HTR-8/SVneo (cell line): ENCODE results near the gene RILPL1.
"Not testable (repeated sequence)": the region's sequence is repeated elsewhere in the genome, so short reads cannot be mapped to it uniquely, and the experiment has no call there.

Source experiments
- DNase-seq: peaks from one replicate; pipeline ENCODE4 v3.0.0; 2011; ENCODE audit warnings: low spot score, mixed read lengths; ENCODE audit not compliant: insufficient read length
- FAIRE-seq: peaks from 2 replicates; lab custom pipeline; 2011; peaks lifted over from hg19 to GRCh38; lab: Jason Lieb, UNC

The RILPL1 gene, protein sequence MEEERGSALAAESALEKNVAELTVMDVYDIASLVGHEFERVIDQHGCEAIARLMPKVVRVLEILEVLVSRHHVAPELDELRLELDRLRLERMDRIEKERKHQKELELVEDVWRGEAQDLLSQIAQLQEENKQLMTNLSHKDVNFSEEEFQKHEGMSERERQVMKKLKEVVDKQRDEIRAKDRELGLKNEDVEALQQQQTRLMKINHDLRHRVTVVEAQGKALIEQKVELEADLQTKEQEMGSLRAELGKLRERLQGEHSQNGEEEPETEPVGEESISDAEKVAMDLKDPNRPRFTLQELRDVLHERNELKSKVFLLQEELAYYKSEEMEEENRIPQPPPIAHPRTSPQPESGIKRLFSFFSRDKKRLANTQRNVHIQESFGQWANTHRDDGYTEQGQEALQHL

DNA sequence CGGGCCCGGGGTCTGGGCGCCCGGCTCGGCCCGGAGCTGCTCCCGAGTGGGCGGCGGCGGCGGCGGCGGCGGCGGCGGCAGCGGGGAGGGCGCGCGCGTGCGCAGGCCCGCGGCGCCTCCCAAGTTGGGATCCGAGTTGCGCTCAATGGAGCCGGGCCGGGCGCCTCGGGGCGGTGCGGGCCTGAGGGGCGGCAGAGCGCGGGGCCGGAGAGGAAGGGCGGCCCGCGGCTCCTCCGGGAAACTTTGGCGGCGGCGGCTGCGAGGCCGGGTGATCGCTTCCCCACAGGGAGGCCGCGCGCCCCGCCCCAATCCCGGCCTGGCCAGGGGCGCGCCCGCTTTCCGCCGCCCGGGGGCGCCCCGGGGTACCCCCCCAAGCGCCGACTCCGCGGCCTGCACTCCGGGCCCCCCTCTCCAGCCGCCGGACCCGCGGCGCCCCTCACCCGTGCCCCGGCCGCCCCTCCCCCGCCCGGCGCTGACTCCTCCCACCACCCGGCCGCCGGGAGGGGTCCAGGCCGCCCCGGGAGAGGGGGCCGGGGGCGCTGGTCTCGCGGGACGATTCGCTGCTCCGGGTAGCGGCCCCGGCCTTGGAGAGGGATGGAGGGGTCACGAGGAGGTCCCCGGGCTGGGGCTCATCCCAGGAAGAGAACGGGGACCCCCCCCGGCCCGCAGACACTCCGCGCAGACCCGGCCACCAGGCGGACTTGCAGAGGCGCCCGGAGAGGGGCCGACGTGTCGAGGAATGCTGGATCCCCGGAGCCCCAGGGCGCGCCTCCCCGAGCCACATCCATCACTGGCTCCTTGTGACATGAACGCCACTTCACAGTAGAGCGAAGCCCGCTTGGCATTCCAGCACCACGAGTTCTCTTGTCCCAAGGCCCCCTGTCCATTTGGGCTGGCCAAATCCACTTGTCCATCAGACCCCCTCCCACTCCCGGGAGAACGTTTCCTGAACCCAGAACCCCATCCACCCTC is at the start of gene RILPL1:
Gene RILPL1, minus strand, starts transcription at position 48 of the 972 bp plus-strand sequence. CDS start 237 bp downstream, outside the sequence.
- no peak for FAIRE-seq

DNA sequence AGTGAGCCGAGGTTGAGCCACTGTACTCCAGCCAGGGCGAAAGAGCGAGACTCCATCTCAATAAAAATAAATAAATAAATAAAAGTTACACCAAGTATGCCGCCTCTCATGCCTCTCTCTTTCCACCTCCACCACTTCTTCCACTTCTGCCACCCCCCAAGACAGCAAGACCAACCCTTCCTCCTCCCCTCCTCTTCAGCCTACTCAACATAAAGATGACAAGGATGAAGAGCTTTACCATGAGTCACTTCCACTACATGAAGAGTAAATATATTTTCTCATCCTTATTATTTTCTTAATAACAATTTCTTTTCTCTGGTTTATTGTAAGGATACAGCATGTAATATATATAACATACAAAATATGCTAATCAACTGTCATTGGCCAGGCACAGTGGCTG is 47.3 kb upstream of the RILPL1 start:
- FAIRE-seq = no peak
- DNase-seq = no peak

More for the DNA sequence above, at the start of gene RILPL1:
- peak; percentile 64 for DNase-seq

DNA sequence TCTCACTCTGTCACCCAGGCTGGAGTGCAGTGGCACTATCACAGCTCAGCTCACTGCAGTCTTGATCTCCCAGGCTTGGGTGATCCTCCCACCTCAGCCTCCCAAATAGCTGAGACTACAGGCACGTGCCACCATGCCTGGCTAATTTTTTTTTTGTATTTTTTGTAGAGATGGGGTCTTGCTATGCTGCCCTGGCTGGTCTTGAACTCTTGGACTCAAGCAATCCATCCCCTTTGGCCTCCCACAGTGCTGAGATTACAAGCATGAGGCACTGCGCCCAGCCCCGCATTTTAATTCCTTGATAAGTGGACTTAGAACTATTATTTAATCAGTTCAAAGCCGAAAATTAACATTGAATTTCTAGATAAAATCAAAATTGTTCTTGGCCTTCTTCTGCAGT is 45.3 kb upstream of the RILPL1 start:
- not testable (repeated sequence) for FAIRE-seq, DNase-seq

DNA sequence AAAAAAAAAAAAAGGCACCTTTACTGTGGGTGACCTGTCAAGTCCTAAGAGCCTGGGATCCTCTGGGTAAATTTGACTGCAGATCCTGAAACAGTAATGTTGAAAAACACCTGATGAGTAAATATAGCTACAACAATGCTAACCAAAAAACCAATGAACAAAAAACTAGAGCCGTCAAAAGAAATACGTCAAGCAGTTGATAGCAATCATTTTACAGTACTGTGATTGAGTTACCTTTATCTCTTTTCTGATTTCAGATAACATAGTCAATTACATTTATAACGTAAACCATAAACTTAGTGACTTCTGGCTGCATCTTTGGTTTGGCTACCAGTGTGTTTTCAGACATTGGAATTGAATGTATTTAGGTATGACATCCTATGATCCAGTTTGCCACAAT is 44.7 kb upstream of the RILPL1 start:
- DNase-seq (no peak), FAIRE-seq (no peak)

DNA sequence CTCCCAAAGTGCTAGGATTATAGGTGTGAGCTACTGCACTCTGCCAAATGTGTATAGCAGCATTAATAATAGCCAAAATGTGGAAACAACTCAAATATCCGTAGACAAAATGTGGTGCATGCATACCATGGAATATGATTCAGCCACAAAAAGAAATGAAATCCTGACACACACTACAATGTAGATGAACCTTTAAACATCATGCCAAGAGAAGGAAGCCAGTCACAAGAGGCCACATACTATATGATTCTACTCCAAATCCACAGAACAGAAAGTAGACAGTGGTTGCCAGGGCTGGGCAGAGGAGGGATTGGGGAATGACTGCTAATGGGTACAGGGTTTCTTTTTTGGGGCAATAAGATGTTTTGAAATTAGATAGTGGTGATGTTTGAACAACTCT is 43.1 kb upstream of the RILPL1 start:
- DNase-seq = no peak

DNA sequence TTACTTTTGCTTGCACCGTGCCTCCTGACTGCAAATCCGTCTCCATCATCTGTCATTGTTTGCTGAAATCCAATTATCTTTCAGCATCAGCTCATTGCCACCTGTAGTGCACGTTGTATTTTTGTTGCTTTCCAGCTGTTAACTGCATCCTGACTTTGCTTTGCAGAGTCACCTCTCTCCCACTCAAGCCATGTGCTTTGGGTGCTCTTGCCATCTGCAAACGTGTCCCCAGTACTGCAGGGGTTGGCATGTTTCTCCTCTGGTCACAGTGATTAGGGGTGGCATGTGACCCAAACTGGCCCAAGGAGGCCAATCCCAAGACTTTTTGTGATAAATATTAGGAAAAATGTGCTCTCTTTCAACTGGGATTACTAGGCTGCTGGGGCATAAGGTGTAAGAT is 40.4 kb upstream of the RILPL1 start:
- DNase-seq (no peak), FAIRE-seq (no peak)

More for the DNA sequence above, 43.1 kb upstream of the RILPL1 start:
- FAIRE-seq = no peak

DNA sequence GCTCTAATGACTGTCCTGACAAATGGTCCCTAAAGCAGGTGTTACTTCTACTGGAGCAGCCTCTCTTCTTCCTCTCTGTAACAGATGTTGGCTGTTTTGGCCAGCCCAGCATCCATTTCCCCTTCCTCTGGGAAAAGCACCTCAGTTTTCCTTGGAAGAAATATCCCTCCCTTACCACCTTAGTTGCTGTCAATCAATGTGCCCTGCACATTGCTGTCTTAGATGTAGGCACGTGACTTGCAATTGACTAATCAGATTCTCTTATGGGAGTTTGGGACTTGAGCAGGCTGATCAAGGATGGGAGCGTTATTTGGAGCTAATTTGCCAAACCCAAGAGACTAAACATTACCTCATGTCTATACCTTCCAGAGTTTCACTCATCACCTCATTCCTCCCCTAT is 38.9 kb upstream of the RILPL1 start:
- DNase-seq = no peak
- FAIRE-seq = no peak

DNA sequence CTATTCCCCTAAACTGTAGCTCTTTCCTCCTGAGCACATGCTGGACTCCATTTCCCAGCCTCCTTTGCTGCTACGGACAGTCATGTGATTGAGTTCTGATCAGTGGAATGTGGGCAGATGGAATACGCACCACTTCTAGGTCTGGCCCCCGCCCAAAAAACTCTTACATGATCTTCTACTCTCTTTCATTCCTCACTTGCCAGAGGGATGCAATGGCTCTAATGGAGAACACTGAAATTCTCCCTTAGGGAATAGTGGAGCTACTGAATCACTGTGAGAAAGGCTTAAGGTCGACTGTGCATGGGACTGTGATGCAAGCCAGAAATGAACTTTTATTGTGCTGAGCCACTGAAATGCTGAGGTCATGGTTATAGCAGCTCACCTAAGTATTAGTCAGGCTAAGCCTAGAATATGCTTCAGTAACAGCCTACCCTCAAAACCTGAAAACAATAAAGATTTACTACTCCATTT is 37.9 kb upstream of the RILPL1 start:
- FAIRE-seq = peak; percentile 31
- no peak for DNase-seq

DNA sequence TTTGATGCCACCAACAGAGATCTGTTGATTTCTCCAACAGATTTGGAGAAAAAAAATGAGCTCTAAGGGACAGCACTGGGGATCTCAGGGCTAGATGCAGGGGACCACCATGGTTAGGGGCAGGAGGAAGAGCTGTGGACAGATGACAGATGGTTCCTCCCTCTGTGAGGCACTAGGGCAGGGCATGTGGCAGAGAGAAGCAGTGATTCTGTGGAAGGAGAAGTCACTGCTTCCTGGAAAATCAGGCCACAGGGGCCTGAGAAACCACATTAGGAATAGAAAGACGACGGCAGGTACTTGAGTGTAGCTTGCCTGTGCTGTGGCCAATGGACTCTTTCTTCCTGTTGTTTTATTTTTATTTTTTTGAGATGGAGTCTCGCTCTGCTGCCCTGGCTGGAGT is 25.9 kb upstream of the RILPL1 start:
- FAIRE-seq (no peak), DNase-seq (no peak)

DNA sequence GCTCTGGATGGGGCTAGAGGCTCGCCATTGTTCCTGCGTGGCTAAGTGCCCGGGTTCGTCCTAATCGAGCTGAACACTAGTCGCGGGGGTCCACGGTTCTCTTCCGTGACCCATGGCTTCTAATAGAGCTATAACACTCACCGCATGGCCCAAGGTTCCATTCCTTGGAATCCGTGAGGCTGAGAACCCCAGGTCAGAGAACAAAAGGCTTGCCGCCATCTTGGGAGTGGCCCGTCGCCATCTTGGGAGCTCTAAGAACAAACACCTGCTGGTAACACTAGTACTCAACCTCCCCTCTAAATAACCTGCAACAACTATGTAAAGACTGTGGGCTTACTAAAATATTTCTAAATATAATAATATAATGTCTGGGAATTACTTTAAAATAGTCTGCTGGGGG is 25.0 kb upstream of the RILPL1 start:
- not testable (repeated sequence) for DNase-seq, FAIRE-seq

DNA sequence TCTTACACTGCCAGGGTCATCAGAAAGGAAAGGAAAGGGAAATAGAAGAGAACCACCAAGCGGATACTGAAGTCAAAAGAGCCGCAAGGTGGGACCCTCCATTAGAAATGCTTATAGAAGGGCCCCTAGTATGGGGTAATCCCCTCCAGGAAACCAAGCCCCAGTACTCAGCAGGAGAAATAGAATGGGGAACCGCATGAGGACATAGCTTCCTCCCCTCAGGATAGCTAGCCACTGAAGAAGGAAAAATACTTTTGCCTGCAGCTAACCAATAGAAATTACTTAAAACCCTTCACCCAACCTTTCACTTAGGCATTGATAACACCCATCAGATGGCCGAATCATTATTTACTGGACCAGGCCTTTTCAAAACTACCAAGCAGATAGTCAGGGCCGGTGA is 21.3 kb upstream of the RILPL1 start:
- not testable (repeated sequence) for DNase-seq, FAIRE-seq

DNA sequence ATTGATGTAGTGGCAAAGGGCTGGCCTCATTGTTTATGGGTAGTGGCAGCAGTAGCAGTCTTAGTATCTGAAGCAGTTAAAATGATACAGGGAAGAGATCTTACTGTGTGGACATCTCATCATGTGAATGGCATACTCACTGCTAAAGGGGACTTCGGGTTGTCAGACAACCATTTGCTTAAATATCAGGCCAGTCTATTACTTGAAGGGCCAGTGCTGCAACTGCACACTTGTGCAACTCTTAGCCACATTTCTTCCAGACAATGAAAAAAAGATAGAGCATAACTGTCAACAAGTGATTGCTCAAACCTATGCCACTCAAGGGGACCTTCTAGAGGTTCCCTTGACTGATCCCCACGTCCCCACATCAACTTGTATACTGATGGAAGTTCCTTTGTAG is 20.6 kb upstream of the RILPL1 start:
- not testable (repeated sequence) for DNase-seq, FAIRE-seq

DNA sequence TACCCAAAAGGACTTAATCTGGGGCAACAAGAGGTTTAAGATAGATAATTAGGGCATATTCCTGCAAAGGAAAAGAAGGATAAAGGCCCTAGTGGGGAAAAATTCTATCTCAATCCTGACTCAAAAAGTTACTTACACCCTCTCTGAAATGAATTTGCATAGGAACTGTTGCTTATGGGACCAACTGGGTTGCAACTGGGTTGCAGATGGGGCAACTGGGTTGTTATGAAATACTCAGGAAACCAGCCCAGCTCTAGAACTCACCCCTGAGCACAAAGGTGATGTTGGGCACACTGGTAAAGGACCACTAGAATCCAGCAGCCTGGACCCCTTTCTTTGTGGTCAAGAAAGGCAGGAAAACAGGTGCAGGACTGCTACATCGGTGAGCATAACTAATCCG is 17.2 kb upstream of the RILPL1 start:
- FAIRE-seq (no peak), DNase-seq (no peak)

DNA sequence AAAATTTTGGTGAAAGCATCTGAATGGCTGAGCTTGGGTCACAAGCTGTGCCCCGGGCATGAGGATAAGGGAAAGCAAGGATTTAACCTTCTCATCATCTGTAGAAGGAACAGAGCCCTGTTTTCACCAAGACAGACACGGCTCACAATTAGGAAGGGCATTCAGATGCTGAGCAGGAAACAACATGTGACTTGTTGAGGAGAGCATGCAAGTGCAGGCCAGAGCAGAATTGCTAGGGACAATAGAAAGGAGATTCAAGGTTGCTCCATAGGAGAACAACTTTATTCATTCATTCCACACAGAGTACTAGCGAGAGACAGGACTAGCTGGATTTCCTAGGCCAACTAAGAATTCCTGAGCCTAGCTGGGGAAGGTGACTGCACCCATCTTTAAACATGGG is 14.6 kb upstream of the RILPL1 start:
- DNase-seq = no peak

DNA sequence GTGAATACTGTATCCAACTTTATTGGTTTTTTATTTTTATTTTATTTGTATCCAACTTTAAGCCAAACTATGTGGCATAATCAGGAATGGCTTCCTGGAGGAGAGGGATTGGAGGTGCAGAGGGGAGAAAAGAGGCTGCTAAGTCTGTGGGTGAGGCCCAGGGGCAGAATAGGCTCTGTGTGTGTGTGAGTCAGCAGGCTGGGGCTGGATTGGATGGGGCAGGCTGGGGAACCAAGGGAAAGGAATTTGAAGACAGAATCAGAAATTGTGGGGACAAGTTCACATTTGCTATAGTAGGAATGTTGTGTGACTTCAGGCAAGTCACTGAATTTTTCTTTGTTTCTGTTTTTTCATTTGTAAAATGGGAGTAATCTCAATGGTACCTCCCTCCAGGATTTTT is 12.8 kb upstream of the RILPL1 start:
- FAIRE-seq (no peak), DNase-seq (peak; percentile 30)

More for the DNA sequence above, 14.6 kb upstream of the RILPL1 start:
- FAIRE-seq = no peak

DNA sequence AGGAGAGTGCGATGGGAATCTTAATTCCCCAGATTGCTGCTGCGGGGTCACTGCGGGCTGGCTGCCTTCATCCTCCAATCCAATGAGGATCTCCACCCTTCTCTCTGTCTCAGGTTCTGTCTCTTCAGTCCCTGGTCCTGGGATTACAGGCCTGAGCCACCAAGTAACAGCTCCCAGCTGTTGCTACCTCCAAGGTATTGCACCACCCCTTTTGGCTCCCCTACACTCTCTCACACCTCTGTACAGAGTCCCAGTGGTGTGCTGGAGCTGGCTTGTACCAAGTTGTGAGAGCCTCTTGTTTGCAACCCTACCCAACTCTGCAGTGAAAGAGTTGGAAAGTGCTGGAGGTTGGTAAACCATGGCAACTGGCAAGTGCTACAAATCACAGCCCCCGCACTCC is 10.0 kb upstream of the RILPL1 start:
- FAIRE-seq (no peak), DNase-seq (no peak)

DNA sequence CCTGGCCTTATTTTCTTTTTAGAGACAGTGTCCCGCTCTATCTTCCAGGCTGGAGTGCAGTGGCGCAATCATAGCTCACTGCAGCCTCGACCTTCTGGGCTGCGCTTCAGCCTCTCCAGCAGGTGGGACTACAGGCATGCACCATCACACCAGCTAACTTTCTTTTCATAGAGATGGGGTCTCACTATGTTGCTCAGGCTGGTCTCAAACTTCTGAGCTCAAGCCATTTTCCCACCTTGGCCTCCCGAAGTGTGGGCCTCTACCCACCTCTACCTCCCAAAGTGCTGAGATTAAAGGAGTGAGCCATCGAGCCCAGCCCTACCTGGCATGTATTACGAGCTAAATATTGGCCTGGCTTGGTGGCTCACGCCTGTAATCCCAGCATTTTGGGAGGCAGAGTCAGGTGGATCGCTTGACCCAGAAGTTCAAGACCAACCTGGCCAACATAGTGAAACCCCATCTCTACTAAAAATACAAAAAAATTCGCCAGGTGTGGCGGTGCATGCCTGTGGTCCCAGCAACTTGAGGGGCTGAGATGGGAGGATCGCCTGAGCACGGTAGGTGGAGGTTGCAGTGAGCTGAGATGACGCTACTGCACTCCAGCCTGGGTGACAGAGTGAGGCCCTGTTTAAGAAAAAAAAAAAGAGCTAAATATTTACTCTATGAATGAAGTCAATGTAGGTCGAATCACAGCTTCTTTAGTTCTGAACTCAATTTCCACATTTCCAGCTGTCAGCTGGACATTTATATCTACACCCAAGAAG is 7.6 kb upstream of the RILPL1 start:
- FAIRE-seq (no peak), DNase-seq (no peak)

DNA sequence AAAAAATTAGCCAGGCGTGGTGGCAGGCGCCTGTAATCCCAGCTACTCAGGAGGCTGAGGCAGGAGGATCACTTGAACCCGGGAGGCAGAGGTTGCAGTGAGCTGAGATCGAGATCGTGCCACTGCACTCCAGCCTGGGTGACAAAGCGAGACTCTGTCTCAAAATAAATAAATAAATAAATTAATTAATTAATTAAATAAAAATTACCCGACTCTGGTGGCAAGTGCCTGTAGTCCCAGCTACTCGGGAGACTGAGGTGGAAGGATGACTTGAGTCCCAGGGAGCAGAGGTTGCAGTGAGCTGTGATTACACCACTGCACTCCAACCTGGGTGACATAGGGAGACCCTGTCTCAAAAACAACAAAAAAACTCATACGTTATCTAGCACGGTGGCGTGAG is 2.4 kb upstream of the RILPL1 start:
- DNase-seq, FAIRE-seq: not testable (repeated sequence)

DNA sequence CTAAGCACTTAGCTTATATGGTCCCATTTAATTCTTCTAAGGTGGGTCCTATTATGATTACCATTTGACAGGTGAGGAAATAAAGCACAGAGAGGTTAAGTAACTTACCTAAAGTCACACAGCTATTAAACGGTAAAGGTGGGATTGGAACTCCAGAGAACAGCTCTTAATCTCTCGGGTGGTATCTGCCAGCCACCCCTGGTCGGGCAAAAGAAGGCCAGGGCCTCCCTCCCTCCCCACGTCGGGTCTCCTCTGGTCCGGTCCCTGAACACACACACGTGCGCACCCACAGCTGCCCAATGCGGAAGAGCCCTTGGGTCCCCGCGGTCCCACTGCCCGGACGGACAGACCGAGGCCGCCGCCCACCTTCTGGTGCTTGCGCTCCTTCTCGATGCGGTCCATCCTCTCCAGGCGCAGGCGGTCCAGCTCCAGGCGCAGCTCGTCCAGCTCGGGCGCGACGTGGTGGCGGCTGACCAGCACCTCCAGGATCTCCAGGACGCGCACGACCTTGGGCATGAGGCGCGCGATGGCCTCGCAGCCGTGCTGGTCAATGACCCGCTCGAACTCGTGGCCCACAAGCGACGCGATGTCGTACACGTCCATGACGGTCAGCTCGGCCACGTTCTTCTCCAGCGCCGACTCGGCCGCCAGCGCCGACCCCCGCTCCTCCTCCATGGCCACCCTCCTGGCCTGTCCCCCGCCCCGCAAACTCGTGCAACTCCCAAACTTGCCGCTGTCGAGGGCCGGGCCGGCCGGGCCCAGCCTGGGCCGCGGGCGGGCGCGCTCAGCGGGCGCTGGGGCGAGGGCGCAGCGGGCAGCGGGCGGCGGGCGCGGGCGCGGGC is 490 bp downstream of the RILPL1 start:
- DNase-seq (peak; percentile 45), FAIRE-seq (peak; percentile 81)
